NCI-H748 (cell line): Measurements from ENCODE around the gene EMSY.
"Not testable (repeated sequence)": the region's sequence is repeated elsewhere in the genome, so short reads cannot be mapped to it uniquely, and the experiment has no call there.

ENCODE experiments used
- DNase-seq: peaks from one replicate; lab custom pipeline; 2025; ENCODE audit not compliant: unreplicated experiment; lab: John Stamatoyannopoulos, UW

Gene EMSY

DNA sequence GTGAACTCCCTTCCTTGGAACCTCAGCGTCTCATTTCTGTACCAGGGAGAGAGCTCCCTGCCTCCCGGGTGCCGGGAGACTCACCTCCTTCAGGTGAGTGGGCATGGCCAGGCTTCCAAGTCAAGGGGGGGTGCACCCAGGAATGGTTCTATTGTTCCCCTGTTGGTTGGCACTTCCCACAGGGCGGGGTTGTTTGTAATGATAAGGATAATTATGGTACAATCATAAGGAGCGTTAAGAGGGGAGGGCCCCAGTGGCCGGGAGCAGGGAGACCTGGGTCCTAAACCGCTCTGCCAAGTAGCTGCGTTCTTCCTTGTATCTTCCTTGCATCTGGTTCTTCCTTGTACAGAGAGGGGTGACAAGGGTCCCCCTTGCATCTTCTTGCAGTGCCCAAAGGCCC is 146.6 kb downstream of the EMSY start:
- DNase-seq = peak; percentile 72

DNA sequence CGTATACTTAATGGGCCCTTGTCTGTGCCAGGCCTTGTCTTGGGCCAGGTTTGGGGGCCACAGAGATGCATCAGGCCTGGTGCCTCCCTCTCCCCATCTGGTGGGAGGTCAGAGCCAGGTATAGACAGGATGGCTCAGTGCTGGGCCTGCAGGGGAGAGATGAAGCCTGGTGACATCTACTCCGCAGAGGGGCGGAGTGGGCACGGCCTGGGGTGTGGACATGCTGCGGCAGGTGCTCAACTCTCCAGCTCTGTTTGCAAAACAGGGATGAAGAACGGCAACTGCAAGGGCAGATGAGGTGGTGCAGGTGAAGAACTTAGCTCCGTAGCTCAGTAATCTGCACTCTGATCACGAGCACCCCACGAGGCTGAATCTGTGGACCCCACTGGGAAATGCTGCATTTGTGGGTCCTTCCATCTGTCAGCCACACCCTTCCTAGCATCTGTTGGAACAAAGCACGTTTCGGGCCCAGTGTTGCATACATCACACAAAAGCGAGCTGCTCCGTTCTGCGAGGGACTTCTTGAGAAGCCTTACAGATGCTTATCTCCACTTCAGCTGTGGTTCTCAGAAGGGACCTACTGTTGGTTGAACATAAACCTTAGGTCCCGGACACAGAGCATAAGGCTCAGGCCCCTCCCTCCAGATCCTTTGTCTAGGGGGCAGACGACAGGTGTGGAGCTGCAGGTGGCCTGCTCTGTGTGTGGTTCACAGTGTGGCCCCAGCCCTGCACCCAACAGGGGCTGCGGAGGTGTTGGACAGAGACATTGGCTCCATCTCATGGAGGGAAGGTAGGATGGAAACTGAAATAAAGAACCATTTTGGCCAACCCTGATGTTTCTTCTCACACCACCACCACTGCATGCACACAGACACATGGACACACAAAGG is 147.5 kb downstream of the EMSY start:
- DNase-seq = peak; percentile 76

DNA sequence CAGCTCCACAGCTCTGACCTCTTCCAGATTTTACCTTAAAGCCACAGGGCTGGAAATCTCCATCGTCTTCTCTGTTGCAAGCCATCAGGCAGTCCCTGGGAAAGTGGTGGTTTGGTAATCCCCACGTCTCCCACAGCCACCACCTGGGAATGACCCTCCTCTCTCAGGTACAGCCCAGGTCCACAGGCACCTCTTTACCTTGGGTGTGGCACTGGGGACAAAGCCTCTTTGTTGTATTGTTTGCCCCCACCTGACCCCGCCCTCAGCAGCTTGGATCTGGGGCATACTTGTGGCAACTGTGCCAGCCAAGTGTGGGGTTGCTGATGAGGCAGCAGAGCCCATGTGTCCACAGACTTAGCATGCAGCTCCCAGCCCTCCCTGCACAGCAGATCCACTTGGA is 148.1 kb downstream of the EMSY start:
- peak; percentile 80 for DNase-seq

DNA sequence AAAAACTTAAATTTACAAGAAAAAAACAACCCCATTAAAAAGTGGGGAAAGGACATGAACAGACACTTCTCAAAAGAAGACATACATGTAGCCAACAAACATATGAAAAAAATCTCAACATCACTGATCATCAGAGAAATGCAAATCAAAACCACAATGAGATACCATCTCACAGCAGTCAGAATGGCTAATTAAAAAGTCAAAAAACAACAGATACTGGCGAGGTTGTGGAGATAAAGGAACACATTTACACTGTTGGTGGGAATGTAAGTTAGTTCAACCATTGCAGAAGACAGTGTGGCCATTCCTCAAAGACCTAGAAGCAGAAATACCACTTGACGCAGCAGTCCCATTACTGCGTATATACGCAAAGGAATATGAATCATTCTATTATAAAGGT is 150.3 kb downstream of the EMSY start:
- not testable (repeated sequence) for DNase-seq

DNA sequence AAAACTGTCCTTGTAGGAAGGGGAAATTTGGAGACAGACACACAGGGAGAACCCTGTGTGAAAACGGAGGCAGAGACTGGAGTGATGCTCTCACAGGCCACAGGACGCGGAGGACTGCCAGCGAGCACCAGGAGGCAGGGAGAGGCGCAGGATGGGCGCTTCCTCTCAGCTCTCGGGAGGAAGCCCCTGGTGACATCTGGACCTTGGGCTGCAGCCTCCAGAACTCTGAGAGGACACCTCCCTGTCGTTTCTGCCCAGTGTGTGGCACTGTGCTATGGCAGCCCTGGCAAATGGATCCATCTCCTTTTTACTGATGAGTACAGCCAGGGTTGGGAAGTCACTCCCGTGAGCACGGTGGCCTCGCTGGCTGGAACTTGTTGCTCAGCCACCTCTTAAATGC is 151.8 kb downstream of the EMSY start:
- no peak for DNase-seq

DNA sequence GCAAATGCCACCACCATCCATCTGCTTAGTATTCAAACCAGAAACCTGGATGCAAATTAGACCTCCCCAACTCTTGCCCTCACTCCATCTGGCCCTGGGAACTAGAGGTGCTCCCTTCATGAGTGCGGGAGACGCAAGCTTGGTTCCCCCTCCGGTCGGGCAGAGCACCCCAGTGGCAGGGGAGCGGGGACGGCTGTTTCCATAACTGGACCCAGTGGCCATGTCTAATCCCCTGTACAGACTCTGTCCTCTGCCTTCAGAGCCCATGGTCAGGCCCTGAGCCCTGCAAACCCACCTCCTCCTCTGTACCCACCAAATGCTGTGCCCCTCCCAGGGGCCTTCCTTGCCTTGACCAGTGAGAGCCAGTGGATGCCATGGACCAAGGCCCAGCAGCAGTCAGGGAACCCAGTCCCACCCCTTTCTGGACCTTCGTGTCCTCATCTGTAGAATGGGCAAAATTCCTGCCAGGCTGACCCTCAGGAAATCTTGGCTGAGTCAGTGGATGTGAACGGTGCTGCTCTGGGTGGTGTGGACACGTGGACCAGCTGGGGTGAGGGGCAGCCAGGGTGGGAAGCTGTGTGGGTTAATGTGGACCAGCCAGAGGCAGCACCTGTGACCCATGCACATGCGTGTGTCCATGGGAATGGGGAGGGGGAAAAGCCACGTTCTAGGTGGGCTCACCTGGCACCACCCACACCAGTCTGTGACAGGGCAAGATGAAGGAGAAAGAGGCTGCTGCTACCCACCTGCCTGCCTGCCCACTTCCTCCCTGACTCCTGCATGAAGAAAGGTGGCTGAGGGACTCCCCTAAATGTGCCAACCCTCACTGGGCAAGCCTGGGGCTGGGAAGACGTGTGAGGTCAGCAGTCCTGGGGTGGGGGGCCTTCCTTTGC is 153.0 kb downstream of the EMSY start:
- no peak for DNase-seq

DNA sequence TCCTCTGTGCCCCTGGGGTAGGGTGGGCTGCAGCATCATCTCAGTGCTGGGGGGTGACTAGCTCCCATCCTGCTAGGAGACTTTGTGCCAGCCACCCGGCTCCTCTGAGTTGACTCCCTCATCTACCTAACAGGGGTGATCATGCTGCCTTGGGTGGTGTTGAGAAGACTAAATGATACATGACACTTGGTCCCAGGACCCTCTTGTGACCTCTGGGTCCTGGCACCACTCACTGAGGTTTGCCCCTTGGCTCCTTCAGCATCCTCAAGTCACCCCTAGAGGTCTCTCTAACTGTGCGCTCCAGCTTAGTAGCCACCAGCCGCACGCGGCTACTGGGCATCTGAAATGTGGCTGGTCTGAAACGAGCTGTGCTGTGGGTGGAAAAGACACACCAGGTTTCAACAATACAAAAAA is 153.6 kb downstream of the EMSY start:
- no peak for DNase-seq

DNA sequence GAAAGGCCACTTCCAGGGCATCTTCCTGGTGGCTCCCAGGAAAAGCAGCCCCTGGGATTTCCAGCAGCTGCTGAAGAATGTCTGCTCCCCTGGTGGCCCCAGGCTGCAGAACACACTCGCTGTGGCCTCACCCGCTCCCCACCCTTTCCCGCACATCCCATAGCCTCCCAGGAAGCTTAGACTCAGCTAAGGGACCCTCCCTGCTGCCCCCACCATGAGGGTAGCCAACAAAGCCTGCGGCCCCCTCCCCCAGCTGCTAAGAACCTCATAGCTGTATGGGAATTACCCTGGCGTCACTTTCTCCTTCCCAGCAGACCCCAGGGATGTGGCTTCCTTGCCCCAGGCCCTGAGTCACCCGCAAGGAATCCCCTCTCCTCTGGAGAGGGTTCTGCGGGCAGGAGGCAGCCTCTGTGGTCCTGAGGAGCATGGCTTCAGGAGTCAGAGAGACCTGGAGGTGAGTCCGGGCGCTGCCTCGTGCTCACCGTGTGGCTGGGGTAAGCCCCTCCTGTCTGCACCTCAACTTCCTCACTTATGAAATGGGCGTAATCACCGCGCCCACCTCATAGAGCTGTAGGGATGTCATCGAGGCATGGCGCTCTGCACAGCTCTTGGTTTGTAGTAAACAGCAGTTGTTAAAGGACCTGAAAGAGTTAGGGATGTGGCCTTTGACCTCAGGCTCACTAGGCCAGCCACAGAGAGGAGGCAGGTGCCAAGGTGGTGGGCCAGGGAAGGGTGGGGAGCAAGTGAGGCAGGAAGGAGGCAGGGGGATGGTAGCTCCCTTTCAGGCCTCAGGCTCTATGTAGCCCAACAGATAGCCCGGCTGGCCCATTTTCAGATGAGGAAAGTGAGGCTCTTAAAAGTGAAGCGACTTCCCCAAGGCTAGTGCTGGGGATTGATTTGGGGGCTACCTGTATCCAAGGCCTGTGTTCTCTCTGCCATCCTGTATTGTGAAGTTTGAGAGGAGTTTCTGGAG is 154.5 kb downstream of the EMSY start:
- no peak for DNase-seq

DNA sequence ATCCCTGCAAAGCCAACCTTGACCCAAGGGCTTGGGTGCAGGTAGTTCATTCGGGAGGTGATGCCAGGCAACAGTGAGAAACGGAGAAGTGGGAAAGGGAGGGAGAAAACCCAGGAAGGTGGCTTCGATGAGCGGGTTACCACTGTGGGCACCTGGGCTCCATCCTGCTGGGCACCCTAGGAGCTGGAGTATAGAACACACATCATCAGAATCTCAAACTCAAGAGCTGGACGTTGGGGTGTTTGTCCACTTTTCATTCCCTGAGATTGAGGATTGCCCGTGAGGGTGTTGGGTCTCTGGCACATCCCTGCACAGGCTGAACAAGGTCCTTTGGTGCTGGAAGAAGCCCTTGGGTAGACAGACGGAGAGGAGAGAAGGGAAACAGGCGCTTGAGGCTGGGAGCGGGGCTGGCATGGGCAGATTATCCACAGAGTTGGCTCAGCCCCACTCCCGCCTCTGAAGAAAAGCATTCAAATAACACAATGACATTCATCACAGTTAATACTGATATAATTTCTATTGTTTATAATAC is 155.4 kb downstream of the EMSY start:
- DNase-seq = no peak

DNA sequence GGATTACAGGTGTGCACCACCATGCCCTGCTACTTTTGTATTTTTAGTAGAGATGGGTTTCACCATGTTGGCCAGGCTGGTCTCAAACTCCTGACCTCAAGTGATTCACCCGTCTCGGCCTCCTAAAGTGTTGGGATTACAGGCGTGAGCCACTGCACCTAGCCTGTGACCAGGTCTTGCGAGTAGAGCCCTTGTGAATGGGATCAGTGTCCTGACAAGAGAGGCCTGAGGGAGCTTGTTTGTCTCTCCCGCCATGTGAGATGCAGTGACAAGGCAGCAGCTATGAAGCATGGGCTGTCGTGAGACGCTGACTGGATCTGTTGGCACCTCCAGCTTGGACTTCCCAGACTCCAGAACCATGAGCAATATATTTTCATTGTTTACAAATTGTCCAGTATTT is 156.5 kb downstream of the EMSY start:
- DNase-seq = no peak

DNA sequence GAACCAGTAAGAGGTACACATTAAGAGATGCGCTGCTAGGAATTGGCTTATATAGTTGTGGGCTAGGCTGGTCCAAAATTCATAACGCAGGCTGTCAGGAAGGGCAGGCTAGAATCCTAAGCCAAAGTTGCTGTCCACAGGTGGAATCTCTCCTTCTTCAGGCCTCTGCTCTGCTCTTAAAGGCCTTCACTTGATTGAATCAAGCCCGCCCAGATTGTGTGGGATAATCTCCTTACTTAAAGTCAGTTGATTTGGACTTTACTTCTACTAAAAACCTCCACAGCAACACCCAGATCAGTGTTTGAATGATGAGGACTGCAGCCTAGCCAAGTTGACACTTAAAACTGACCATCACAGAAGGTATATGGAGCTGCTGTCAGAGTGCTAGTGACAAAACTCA is 156.9 kb downstream of the EMSY start:
- DNase-seq = no peak

DNA sequence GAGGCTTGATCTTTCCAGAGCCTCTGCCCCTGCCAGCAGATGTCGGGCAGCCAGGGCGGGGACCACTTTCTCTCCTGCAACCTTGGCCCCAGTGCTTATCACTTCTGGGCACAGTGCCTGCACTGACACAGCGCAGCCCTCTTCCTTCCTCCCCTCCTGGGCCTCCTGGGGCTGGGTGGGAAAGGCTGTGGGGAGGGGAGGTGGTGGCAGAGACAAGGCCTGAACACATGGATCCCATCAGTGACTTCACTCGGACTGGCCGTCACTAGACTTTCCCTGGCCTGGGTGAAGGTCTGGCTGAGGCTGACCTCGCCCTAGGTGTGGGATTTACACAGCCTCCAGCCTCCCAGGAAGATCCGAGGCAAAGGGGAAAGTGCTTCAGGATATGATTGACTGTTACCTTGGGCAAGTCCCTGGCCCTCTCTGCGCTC is 157.6 kb downstream of the EMSY start:
- DNase-seq = no peak
